ENCODE measurements around the gene ST6GALNAC3. TPM values are rescaled to one million over a fixed set of nuclear protein-coding genes. Genes with fewer than 3 reads are reported as not detected.

Gene ST6GALNAC3
- total RNA-seq, 1 experiment from 2014 or later = 0.03 TPM

DNA sequence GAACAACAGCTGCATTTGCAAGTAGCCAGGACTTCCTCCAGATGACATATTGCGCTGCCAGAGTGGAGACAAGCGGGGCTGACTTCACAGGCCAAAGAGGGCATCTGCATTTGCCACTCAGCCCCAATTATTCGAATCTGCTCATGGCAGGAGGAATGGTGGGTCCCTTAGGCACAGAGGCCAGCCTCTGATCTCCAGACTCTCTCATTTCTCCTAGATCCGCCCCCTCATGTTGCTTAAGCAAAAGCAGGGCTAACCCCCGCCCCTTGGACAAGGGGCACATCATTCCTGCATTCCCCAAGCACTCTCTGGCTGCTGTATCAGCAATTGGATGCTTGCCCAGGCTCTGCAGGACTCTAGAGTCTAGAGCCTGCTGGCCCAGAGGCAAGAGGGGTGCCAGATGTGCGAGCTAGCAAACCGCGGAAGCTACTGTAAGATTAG lies 262.4 kb downstream of the ST6GALNAC3 start:
- intact Hi-C loops (cut with micrococcal nuclease; ENCODE audit: unreplicated experiment) = no loop called here

GRCh38 chr1:76337542-76338219 lies 263.1 kb downstream of the ST6GALNAC3 start:
- TF ChIP-seq TCF7L2 (IDR thresholded peaks at IDR 0.05; ENCODE audit: low read depth, low read length) = no peak
- no peak for TF ChIP-seq SIN3A (IDR thresholded peaks at IDR 0.05; ENCODE audit: borderline replicate concordance, insufficient read depth, low read depth, low read length)
- TF ChIP-seq CTCF (IDR thresholded peaks at IDR 0.05) = no peak
- TF ChIP-seq, protein P1, sequence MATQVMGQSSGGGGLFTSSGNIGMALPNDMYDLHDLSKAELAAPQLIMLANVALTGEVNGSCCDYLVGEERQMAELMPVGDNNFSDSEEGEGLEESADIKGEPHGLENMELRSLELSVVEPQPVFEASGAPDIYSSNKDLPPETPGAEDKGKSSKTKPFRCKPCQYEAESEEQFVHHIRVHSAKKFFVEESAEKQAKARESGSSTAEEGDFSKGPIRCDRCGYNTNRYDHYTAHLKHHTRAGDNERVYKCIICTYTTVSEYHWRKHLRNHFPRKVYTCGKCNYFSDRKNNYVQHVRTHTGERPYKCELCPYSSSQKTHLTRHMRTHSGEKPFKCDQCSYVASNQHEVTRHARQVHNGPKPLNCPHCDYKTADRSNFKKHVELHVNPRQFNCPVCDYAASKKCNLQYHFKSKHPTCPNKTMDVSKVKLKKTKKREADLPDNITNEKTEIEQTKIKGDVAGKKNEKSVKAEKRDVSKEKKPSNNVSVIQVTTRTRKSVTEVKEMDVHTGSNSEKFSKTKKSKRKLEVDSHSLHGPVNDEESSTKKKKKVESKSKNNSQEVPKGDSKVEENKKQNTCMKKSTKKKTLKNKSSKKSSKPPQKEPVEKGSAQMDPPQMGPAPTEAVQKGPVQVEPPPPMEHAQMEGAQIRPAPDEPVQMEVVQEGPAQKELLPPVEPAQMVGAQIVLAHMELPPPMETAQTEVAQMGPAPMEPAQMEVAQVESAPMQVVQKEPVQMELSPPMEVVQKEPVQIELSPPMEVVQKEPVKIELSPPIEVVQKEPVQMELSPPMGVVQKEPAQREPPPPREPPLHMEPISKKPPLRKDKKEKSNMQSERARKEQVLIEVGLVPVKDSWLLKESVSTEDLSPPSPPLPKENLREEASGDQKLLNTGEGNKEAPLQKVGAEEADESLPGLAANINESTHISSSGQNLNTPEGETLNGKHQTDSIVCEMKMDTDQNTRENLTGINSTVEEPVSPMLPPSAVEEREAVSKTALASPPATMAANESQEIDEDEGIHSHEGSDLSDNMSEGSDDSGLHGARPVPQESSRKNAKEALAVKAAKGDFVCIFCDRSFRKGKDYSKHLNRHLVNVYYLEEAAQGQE (IDR thresholded peaks at IDR 0.05; ENCODE audit: insufficient read depth in 1 of 2, low read depth in 2 of 2, low read length in 1 of 2) = no peak
- TF ChIP-seq POLR2AphosphoS5 (IDR thresholded peaks at IDR 0.05; ENCODE audit: low read depth, low read length) = no peak
- no peak overlapping the region for H3K27ac ChIP-seq (ENCODE audit: low read length)
- H3K27me3 ChIP-seq (ENCODE audit: control insufficient read depth, insufficient read depth, low read length) = no peaks in the 10 kb centered on the region
- H3K9me3 ChIP-seq (ENCODE audit: control insufficient read depth, insufficient read depth, low read depth, low read length) = no peaks in the 10 kb centered on the region
- H3K36me3 ChIP-seq (ENCODE audit: control insufficient read depth, insufficient read depth, low read length) = no peaks in the 10 kb centered on the region
- no peak for DNase-seq (ENCODE audit: low read depth, low spot score)
- no peak for ATAC-seq
- H3K4me3 ChIP-seq (ENCODE audit: low read depth in 2 of 2, low read length in 2 of 2) = no peak overlapping the region
- BruUV-seq (replicated peaks) = no TSS peak
- in situ Hi-C loops (cut with HindIII; ENCODE audit: low pct_unique_long_range_greater_than_20kb, low sequenced_read_pairs) = no loop called here
- ChIA-PET CTCF (no interaction called here), POLR2A (no interaction called here)
- intact Hi-C loops (cut with micrococcal nuclease; ENCODE audit: unreplicated experiment) = no loop called here
- H3K4me1 ChIP-seq (ENCODE audit: control insufficient read depth, insufficient read depth, low read length) = no peaks in the 10 kb centered on the region

More for the DNA sequence above, 262.4 kb downstream of the ST6GALNAC3 start:
- Histone ChIP-seq H3K4me1 (ENCODE audit: control insufficient read depth, insufficient read depth, low read length) (no peaks in the 10 kb centered on the region), H3K27me3 (ENCODE audit: control insufficient read depth, insufficient read depth, low read length) (no peaks in the 10 kb centered on the region), H3K9me3 (ENCODE audit: control insufficient read depth, insufficient read depth, low read depth, low read length) (no peaks in the 10 kb centered on the region), H3K4me3 (ENCODE audit: low read depth in 2 of 2, low read length in 2 of 2) (no peak overlapping the region), H3K27ac (ENCODE audit: low read length) (no peak overlapping the region), H3K36me3 (ENCODE audit: control insufficient read depth, insufficient read depth, low read length) (no peaks in the 10 kb centered on the region)
- ChIA-PET POLR2A (no interaction called here), CTCF (no interaction called here)
- BruUV-seq (replicated peaks) = no TSS peak
- in situ Hi-C loops (cut with HindIII; ENCODE audit: low pct_unique_long_range_greater_than_20kb, low sequenced_read_pairs) = no loop called here
- ATAC-seq (no peak), DNase-seq (ENCODE audit: low read depth, low spot score) (no peak)
- TF ChIP-seq POLR2AphosphoS5 (IDR thresholded peaks at IDR 0.05; ENCODE audit: low read depth, low read length) (no peak), TCF7L2 (IDR thresholded peaks at IDR 0.05; ENCODE audit: low read depth, low read length) (no peak), SIN3A (IDR thresholded peaks at IDR 0.05; ENCODE audit: borderline replicate concordance, insufficient read depth, low read depth, low read length) (no peak), CTCF (IDR thresholded peaks at IDR 0.05) (no peak)
- TF ChIP-seq, protein P1 (IDR thresholded peaks at IDR 0.05; ENCODE audit: insufficient read depth in 1 of 2, low read depth in 2 of 2, low read length in 1 of 2) = no peak
